Stimulated activated CD8-positive, alpha-beta memory T cell treated with anti-CD3 and anti-CD28 coated beads, Interleukin-12 subunit alpha, Interleukin-12 subunit beta, amount 100 ng/mL, for 4 hours (primary cell): ENCODE data around the gene HAPLN3.

Experiments
- DNase-seq: peaks from one replicate; pipeline ENCODE4 v3.0.0-alpha.2; 2020; ENCODE audit warnings: low read depth

The HAPLN3 gene

DNA sequence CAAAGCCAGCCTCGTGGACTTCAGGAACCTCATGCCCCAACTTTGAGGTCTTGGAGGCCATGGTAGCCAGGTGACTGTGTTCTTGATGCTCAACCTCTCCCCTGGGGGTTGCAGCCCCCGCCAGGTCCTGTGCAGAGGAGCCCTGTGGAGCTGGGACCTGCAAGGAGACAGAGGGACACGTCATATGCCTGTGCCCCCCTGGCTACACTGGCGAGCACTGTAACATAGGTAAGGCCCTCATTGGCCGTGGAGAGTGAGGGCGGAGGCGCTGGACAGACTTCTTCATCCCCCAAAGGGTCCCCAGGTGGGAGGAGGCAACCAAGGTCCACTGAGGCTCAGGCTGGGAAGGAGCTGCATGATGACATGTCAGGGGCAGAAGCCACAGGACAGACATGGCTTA lies 35.1 kb downstream of the HAPLN3 start:
- no peak for DNase-seq

DNA sequence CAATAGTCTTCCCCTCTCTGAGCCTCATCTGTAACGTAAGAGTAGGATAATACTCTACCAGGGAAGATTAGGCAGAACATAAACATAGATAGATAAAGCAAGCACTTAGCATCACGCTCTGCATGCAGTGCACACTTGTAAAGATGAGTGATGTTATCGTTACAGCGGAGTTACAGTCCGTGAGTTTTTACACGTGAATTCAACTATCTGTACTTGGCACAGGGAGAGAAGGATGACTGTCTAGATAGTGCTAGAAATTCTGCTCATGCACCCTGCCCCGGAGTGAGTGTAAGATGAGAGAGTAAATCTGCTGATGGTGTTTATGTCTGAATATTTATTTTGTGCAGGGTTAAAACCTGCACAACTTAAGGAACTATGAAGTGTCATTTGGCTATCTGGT lies 35.8 kb downstream of the HAPLN3 start:
- no peak for DNase-seq

DNA sequence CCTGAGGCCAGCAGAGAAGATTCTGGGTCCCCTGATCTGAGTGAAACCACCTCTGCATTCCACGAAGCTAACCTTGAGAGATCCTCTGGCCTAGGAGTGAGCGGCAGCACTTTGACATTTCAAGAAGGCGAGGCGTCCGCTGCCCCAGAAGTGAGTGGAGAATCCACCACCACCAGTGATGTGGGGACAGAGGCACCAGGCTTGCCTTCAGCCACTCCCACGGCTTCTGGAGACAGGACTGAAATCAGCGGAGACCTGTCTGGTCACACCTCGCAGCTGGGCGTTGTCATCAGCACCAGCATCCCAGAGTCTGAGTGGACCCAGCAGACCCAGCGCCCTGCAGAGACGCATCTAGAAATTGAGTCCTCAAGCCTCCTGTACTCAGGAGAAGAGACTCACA lies 36.4 kb downstream of the HAPLN3 start:
- no peak for DNase-seq

DNA sequence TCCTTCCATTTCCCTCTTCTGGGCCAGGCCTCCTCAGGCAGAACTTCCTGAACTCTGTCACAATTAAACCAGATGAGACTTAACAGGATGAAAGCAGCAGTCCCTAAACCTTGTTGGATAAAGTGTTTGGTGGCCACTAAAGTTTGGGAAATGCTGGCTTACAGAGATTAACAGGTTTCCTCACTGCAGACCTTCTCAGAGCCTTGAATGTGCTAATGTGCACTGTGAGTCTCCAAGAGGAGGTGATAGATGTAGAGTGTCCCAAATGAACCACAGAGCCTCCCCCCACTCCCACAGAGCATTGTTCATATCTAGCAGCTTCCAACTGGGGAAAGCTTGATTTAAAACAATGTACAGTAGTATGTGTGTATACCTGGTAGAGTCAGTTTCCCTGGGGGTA lies 42.9 kb downstream of the HAPLN3 start:
- DNase-seq: no peak

DNA sequence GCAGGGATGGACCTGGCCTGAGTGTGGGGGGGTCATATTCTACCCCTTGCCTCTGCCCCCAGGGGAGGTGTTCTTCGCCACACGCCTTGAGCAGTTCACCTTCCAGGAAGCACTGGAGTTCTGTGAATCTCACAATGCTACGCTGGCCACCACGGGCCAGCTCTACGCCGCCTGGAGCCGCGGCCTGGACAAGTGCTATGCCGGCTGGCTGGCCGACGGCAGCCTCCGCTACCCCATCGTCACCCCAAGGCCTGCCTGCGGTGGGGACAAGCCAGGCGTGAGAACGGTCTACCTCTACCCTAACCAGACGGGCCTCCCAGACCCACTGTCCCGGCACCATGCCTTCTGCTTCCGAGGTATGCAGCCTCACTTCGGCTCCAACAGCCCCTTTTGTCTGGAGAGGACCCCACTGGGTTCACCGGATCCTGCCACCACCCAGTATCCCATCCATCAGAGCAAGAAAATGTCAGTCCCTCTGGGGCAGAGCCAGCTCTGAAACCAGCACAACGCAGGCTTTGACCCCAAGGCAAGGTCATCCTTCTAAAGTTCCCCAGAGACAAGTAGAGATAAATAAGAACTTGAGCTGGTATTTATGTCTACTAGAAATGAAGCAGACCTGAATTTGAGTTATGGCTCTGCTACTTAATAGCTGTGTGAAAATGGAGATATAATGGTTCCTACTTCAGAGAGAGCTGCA lies 45.8 kb downstream of the HAPLN3 start:
- DNase-seq: no peak

DNA sequence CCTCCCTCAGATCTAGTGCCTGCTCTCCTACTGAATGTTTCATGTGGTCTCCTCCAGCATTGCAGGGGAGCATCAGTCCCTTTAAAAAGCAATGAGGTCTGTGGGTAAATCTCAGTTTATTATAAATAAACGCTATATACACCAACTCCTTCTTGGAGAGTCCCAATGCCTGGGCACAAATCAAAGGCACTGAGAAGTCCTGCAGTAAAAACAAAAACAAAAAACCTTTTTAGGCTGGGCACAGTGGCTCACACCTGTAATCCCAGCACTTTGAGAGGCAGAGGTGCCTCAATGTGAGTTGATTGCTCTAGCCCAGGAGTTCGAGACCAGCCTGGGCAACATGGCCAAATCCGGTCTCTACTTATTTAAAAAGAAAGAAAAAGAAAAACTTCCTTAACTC lies 47.1 kb downstream of the HAPLN3 start:
- DNase-seq: no peak

DNA sequence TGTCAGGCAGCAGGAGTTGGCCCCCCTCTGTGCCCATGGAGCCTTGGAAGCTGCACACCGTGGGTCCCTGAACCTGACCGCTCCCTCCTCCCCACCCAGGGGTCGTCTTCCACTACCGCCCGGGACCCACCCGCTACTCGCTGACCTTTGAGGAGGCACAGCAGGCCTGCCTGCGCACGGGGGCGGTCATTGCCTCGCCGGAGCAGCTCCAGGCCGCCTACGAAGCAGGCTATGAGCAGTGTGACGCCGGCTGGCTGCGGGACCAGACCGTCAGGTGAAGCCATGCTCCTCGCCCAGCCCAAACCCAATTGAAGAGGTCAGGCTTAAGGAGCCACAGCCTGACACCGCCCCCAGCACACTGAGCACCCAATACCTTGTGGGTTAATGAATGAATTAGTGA lies 48.2 kb downstream of the HAPLN3 start:
- DNase-seq: no peak

DNA sequence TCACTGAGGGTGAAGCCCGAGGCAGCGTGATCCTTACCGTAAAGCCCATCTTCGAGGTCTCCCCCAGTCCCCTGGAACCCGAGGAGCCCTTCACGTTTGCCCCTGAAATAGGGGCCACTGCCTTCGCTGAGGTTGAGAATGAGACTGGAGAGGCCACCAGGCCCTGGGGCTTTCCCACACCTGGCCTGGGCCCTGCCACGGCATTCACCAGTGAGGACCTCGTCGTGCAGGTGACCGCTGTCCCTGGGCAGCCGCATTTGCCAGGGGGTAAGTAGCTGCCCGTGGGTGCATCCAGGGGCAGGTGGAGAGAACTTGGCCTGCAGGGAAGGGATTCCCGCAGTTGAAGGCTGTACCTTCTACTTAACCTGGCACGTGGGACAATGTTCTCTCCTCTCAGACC lies 49.7 kb downstream of the HAPLN3 start:
- no peak for DNase-seq

DNA sequence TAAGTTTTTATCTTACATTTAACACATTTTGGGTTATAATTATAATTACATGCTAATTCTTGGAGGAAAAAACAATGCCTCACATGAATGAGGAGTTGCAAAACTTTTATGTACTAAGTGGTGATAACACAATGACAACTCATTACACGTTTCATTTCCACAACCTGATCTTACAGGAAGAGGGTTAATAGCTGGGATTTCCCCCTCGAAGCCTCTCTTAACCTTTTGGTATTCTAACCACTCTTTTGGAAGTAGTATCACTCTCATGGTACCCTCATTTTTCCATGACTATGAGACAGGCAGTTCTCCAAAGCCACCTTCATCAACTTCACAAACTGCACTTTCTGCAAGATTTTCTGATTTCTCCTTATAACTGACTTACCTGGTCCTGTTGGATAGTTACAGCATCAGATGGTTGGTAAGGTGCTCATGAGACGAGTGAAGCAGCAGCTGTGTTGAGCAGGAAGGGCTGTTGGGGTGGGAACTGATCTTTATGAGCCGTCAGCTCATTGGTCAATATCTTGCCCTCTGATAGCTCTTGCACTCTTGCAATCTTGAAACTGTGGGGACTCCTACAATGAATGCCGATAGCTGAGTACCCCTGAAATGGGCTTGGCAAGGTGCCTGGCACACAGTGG lies 50.5 kb downstream of the HAPLN3 start:
- no peak for DNase-seq

DNA sequence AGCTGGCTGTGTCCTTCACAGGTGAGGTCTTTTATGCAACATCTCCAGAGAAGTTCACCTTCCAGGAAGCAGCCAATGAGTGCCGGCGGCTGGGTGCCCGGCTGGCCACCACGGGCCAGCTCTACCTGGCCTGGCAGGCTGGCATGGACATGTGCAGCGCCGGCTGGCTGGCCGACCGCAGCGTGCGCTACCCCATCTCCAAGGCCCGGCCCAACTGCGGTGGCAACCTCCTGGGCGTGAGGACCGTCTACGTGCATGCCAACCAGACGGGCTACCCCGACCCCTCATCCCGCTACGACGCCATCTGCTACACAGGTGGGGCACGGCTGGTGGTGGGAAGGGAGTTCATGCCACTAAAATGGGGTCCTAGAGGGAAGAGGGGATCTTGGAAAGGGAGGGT lies 52.0 kb downstream of the HAPLN3 start:
- DNase-seq: no peak

DNA sequence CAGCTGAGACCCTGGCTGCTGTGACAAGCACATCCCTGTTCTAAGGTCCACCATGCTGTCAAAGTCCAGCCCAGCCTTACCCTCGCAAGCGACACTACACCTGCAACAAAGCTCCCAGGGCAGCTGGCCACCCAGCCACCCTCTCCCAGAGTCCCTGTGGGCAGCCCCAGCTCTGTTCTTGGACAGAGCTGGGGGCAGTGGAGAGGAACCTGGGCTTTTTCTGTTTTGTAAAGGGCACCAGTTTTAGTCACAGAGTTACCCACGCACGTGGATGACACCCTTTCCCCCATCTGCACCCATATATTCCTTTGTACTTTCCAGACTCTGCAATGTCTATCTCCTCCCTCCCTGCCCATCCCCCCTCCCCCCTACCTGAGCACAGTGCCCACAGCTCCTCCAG lies 53.2 kb downstream of the HAPLN3 start:
- no peak for DNase-seq

DNA sequence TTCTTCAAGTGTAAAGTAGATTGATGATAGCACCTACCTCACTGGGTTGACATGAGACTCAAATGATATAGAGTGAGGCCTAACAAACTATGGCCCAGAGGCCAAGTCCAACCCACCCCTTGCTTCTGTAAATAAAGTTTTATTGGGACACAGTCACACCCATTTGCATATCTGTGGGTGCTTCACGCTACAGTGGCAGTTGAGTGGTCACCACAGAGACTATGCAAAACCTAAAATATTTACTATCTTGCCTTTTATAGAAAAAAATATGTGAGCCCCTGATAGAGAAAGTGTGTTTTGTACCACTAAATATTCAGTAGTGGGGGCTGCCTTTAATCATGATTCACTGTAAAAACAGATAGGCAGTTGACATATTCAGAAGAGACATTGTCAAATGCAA lies 54.1 kb downstream of the HAPLN3 start:
- no peak for DNase-seq

DNA sequence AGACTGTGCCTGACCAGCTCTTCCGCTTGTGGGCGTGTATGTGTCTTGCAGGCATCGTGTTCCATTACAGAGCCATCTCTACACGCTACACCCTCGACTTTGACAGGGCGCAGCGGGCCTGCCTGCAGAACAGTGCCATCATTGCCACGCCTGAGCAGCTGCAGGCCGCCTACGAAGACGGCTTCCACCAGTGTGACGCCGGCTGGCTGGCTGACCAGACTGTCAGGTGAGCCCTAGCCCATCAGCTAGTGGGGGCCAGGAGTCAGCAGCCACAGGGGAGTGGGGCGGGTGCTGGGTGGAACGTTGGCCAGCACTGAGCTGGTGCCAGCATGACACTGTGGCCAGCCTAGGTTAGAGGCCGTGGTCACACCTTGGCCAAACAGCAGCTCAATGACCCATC lies 55.4 kb downstream of the HAPLN3 start:
- DNase-seq: no peak

DNA sequence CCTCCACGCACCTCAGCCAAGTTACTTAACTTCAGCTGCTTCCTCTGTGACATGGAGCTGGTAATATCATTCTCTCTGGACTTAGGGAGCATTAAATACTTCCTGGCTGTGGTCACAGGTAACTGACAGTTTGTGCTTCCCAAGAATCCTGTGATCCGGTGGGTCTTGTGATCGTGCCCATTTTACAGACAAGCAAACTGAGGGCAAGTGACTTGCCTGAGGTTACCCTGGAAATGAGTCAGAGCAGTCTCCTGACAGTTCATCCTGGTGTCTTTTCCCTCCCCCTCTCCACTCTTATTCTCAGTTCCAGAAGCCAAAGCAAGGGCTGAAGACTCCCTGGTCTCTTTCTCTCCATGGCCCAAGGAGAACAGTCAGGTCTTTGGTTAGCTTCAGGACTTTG lies 56.2 kb downstream of the HAPLN3 start:
- no peak for DNase-seq

DNA sequence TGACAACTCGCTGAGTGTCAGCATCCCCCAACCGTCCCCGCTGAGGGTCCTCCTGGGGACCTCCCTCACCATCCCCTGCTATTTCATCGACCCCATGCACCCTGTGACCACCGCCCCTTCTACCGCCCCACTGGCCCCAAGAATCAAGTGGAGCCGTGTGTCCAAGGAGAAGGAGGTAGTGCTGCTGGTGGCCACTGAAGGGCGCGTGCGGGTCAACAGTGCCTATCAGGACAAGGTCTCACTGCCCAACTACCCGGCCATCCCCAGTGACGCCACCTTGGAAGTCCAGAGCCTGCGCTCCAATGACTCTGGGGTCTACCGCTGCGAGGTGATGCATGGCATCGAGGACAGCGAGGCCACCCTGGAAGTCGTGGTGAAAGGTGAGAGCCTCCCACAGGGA lies 56.7 kb downstream of the HAPLN3 start:
- no peak for DNase-seq

DNA sequence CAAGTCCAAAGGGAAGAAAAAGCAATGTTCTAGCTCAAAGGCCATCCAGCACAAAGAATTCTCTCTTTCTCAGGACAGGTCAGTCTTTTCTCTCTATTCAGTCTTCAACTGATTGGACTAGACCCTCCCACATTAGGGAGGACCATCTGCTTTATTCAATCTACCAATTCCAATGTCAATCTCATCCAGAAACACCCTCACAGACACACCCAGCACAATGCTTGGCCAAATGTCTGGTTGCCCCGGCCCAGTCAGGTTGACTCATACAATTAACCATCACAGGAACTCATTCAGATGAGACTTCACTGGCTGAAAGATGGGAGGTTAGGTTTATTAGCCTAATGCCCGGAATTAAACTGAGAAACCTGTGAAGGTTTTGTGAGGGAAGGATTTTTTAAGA lies 59.7 kb downstream of the HAPLN3 start:
- no peak for DNase-seq

DNA sequence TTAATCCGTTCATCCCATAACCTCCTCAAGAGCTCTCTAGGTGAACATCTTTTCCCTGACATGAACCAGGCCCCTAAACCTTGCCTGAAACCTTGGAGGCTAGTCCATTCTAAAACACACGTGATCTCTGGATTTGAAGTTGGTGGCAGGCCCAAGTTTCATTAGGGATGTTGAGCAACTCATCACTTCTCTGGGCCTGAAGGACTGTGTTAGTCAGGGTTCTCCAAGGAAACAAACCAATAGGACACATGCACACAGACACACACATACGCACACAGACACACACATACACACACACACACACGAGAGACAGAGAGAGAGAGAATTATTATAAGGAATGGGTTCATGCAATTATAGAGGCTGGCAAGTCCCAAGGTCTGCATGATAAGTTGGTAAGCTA lies 60.2 kb downstream of the HAPLN3 start:
- DNase-seq: no peak

DNA sequence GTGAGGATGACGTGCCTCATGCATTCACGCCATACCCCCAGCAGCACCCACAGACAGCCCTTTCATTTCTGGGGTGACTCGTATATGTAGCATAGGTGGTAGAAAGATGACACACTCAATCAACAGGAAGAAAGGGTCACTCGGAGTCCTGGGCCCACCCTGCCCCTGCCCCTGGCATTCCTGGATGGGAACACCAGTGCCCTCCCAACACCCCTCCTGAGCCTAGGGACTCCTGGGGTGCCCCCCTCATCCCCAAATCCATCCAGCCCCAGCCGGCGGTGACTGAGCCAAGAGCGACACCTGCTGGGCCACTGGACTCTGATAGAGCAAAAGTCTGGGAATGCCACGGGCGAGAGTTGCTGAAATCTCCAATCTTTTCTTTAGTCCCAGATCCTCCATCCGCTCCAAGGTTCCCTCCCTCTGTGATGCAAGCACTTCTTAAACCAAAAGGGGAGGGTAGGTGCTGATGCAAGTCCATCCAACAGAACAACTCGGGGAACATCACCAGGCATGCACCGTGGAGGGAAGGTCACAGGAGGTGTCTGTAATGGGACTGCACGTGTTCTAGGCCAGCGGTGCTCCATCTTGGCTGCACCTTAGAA lies 61.0 kb downstream of the HAPLN3 start:
- no peak for DNase-seq

DNA sequence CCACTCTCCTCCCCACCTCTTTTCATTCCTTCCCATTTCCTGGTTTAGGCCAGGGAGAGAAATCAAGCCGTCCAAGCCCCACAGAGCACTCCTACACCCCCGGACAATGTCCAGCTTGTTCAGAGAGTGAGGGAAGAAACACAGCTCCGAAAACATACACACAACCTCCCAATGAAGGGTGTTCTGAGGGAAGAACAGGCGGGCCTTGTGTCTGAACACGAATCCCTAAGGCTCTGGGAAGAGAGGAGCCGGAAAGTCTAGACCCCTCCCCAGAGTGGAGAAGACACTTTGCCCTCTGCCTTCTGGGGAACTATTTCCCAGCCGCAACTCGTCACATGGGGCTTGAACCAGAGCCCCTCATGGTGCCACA lies 61.6 kb downstream of the HAPLN3 start:
- no peak for DNase-seq

DNA sequence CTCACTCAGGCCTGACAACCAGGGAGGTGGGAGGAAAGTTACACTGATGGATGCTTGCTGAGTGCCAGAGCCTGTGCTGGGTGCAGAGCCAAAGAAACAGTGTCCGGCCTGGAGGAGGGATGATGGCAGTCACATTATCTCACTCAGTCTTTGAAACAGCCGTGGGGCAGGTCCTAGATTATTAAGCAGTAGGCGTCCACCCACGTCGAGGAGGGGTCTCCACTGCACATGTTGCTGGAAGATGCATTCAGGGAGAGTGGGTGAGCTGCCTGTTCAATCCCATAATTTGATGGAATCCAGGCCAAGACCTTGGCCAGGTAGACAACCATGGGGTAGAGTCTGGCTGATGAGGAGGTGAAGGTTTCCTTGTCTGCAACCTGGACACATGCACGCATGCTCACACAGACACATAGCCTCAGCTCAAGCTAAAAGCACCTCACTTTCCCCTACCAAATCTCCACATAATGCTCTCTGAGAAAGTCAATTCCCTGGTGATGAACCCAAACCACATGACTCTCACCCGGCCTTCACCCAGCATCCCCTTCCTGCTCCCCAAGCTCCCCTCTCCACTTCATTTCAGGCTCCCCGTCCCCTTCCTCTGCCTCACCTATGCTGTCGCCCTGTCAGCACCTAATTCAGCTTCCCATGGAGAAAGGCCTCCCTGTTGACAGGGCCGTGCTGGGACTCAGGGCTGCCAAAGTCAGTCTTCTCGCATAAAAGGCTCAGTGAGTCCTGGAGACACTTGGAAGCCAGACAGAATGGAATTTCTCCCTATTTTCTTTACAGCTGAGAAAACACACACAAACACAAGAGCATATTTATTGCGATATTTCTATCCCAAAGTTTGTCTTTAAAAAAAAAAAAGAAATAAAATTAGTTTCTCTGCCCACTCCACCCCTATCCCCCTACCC lies 62.3 kb downstream of the HAPLN3 start:
- no peak for DNase-seq

DNA sequence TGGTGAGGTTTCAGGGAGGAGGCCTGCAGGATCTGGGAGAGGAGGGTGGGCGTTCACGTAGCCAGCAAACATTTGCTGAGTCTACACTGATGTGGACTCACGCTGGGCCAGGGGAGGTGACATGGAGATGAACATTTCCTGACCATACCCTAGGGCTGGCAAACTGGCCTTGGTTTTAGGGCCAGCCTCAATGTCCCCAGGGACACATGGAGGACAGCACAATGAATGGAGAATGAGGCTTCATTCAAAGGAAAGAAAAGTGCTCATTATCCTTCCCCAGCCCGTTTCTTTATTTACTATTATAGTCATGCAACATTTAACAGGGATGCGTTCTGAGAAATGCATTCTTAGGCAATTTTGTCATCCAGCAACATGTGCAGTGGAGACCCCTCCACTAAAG lies 65.3 kb downstream of the HAPLN3 start:
- no peak for DNase-seq

DNA sequence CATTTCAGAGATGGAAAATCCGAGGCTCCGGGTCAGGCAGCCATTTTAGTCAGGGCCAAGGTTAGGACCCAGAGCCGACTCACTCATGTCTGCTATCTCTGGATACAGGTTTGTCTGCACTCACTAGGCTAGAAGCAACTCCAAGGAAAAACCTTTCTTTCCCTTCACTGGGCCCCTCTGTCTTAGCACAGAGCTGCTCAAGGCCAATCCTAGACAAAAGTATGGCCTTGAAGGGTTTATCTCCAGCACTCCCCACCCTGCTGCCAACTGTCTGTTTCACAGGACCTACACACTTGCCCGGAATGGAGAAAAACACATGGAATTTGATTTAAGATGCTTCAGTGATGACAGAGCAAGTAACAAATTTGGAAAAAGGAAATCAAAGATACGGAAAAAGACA lies 66.6 kb downstream of the HAPLN3 start:
- no peak for DNase-seq
